Hepatocyte (in vitro differentiated cells): ENCODE measurements around the gene PLCH2. TPM values are rescaled to one million over a fixed set of nuclear protein-coding genes. Genes with fewer than 3 reads are reported as not detected.

Experiments used
- DNase-seq: peaks from one replicate; pipeline ENCODE4 v3.0.0-alpha.2; 2016; ENCODE audit warnings: low spot score
- H2AFZ ChIP-seq: fragments of 200-600 bp; sonication (generic); 2 replicates; pipeline ENCODE4 v1.6.0; 2016; ENCODE audit warnings: antibody characterized with exemption, mild to moderate bottlenecking
- H3K27ac ChIP-seq: fragments of 200-600 bp; sonication (generic); 2 replicates; pipeline ENCODE4 v1.5.1; 2016; ENCODE audit warnings: mild to moderate bottlenecking
- H3K27me3 ChIP-seq: fragments of 200-600 bp; sonication (generic); 2 replicates; pipeline ENCODE4 v1.6.1; 2016
- H3K36me3 ChIP-seq: fragments of 200-600 bp; sonication (generic); replicated peaks from 2 replicates; pipeline ENCODE4 v1.5.1; 2016; ENCODE audit warnings: low read depth; ENCODE audit not compliant: insufficient read depth
- H3K4me1 ChIP-seq: fragments of 200-600 bp; sonication (generic); 2 replicates; pipeline ENCODE4 v1.5.1; 2016; ENCODE audit warnings: mild to moderate bottlenecking, moderate library complexity; ENCODE audit not compliant: insufficient read depth
- H3K4me2 ChIP-seq: fragments of 200-600 bp; sonication (generic); 2 replicates; pipeline ENCODE4 v1.6.0; 2016
- H3K4me3 ChIP-seq: fragments of 200-600 bp; sonication (generic); 2 replicates; pipeline ENCODE4 v1.5.1; 2016; ENCODE audit warnings: mild to moderate bottlenecking
- H3K79me2 ChIP-seq: fragments of 200-600 bp; sonication (generic); 2 replicates; pipeline ENCODE4 v1.6.0; 2017; ENCODE audit warnings: mild to moderate bottlenecking
- H3K9me2 ChIP-seq: fragments of 200-600 bp; sonication (generic); replicated peaks from 2 replicates; pipeline ENCODE4 v1.6.0; 2017; ENCODE audit warnings: mild to moderate bottlenecking; ENCODE audit not compliant: insufficient read depth
- H3K9me3 ChIP-seq: fragments of 200-600 bp; sonication (generic); 2 replicates; pipeline ENCODE4 v1.5.1; 2016; ENCODE audit warnings: low read depth, mild to moderate bottlenecking
- H4K20me1 ChIP-seq: fragments of 200-600 bp; sonication (generic); 2 replicates; pipeline ENCODE4 v1.6.0; 2016; ENCODE audit warnings: mild to moderate bottlenecking; ENCODE audit not compliant: insufficient read depth, poor library complexity, severe bottlenecking
- CTCF ChIP-seq: fragments of 200-600 bp; sonication (generic); IDR thresholded peaks from 2 replicates; pipeline ENCODE4 v1.5.1; 2016; ENCODE audit warnings: antibody characterized with exemption, mild to moderate bottlenecking; ENCODE audit not compliant: poor library complexity
- EZH2 ChIP-seq: fragments of 200-600 bp; sonication (generic); IDR thresholded peaks from 2 replicates; pipeline ENCODE4 v1.6.1; 2016; ENCODE audit warnings: antibody characterized with exemption, mild to moderate bottlenecking, borderline replicate concordance
- EZH2phosphoT487 ChIP-seq: fragments of 200-600 bp; sonication (generic); IDR thresholded peaks from one replicate; pipeline ENCODE4 v1.6.1; 2018; ENCODE audit warnings: antibody characterized with exemption, mild to moderate bottlenecking, low read depth, moderate library complexity; ENCODE audit not compliant: unreplicated experiment, severe bottlenecking
- WGBS: methylation state at CpG from one replicate; pipeline ENCODE4 v1.1.6; 2016; ENCODE audit warnings: low lambda C conversion rate; ENCODE audit errors: missing lambda C conversion rate; 5-methylcytosine and 5-hydroxymethylcytosine counted together
- polyA plus RNA-seq: library from polyadenylated mRNA; unstranded; fragments of >200 nt; fragmentation: Nextera tagmentation; extraction: Ambion mirVana; gene quantifications from 2 replicates; pipeline ENCODE4 v1.2.1, GENCODE V29; 2016
- total RNA-seq: library from RNA; depleted of rRNA; stranded (reverse); fragments of >200 nt; gene quantifications from 2 replicates; pipeline ENCODE4 v1.2.3, GENCODE V29; 2014

PLCH2 gene
- total and polyA plus RNA-seq, 2 experiments from 2014 or later, result 1.3 to 3.4 TPM

GRCh38 chr1:2554621-2555387 lies 78.7 kb downstream of the PLCH2 start:
- Histone ChIP-seq H3K9me3 (no peaks in the 10 kb centered on the region), H3K36me3 (no peaks in the 10 kb centered on the region), H3K4me2 (no peak overlapping the region), H2AFZ (no peak overlapping the region), H4K20me1 (no peaks in the 10 kb centered on the region), H3K79me2 (no peaks in the 10 kb centered on the region), H3K27me3 (no peaks in the 10 kb centered on the region), H3K27ac (no peak overlapping the region), H3K4me1 (peaks cover 15% of the 10 kb centered on the region), H3K4me3 (no peak overlapping the region), H3K9me2 (no peaks in the 10 kb centered on the region)
- DNase-seq, result peak; percentile 44
- WGBS, result 80% methylated on average over 19 of the region's 19 CpGs
- TF ChIP-seq CTCF (peak; percentile 53), EZH2 (no peak), EZH2phosphoT487 (no peak)

Other genes starting within 250 kb of the PLCH2 start
- gene SKI, start 248.0 kb upstream of the PLCH2 start, total RNA-seq, result 17.1 and 21.9 TPM in 2 replicates
- gene SKI, start 248.0 kb upstream of the PLCH2 start, polyA plus RNA-seq, result 5.1 and 6.9 TPM in 2 replicates
- gene MORN1, start 84.7 kb upstream of the PLCH2 start, total RNA-seq, result 4.0 and 9.4 TPM in 2 replicates
- 4.5 and 7.8 TPM in 2 replicates for gene MORN1, start 84.7 kb upstream of the PLCH2 start, polyA plus RNA-seq
- 89.5 and 123 TPM in 2 replicates for gene RER1, start 84.4 kb upstream of the PLCH2 start, total RNA-seq
- 227 and 237 TPM in 2 replicates for gene RER1, start 84.4 kb upstream of the PLCH2 start, polyA plus RNA-seq
- 25.5 and 31.6 TPM in 2 replicates for gene PEX10, start 63.7 kb upstream of the PLCH2 start, total RNA-seq
- gene PEX10, start 63.7 kb upstream of the PLCH2 start, polyA plus RNA-seq, result 24.7 and 25.9 TPM in 2 replicates
- gene PANK4, start 50.3 kb downstream of the PLCH2 start, total RNA-seq, result 18.5 and 20.4 TPM in 2 replicates
- 21.3 and 21.5 TPM in 2 replicates for gene PANK4, start 50.3 kb downstream of the PLCH2 start, polyA plus RNA-seq
- not detected in 2 replicates for gene HES5, start 54.0 kb downstream of the PLCH2 start, total RNA-seq
- 1.0 TPM in 2 replicates for gene HES5, start 54.0 kb downstream of the PLCH2 start, polyA plus RNA-seq
- gene TNFRSF14, start 80.1 kb downstream of the PLCH2 start, total RNA-seq, result 2.7 and 6.1 TPM in 2 replicates
- gene TNFRSF14, start 80.1 kb downstream of the PLCH2 start, polyA plus RNA-seq, result 5.3 and 5.4 TPM in 2 replicates
- gene PRXL2B, start 110.5 kb downstream of the PLCH2 start, total RNA-seq, result 21.4 and 36.7 TPM in 2 replicates
- gene PRXL2B, start 110.5 kb downstream of the PLCH2 start, polyA plus RNA-seq, result 39.6 and 41.4 TPM in 2 replicates
- gene MMEL1, start 156.7 kb downstream of the PLCH2 start, total RNA-seq, result 0.32 and 0.93 TPM in 2 replicates
- gene MMEL1, start 156.7 kb downstream of the PLCH2 start, polyA plus RNA-seq, result 1.8 TPM in 1 of 2 replicates, not detected in the other